ENCODE results near the gene FBXW4. TPM values are rescaled to one million over a fixed set of nuclear protein-coding genes. Genes with fewer than 3 reads are reported as not detected.

The FBXW4 gene
- total and polyA plus RNA-seq, 2 of the 8 experiments (the other 6 are each of a cell fraction or from before 2014, with no cell fraction given), result 29.0 to 32.8 TPM

GRCh38 chr10:101624526-101625102, 70.4 kb downstream of the FBXW4 start (continued):
- TF ChIP-seq TAF7 (optimal IDR thresholded peaks at IDR 0.05; ENCODE audit: borderline replicate concordance, low read depth, low read length), result no peak
- TF ChIP-seq TCF12 (IDR thresholded peaks at IDR 0.05; ENCODE audit: low read depth, low read length), result no peak
- no peak for TF ChIP-seq KDM4A (IDR thresholded peaks at IDR 0.05; ENCODE audit: low read depth, low read length, severe bottlenecking)
- no peak for TF ChIP-seq NRF1 (IDR thresholded peaks at IDR 0.05; ENCODE audit: low read depth, low read length)

Measured in H1 (cell line).